Fibroblast of mammary gland (primary cell): ENCODE data around the gene IL1RL2.

ENCODE experiments used
- DNase-seq: peaks from one replicate; pipeline ENCODE4 v3.0.0-alpha.2; 2010; ENCODE audit warnings: low read depth
- H3K4me3 ChIP-seq: 2 replicates; pipeline ENCODE4 v1.5.1; 2011; ENCODE audit warnings: low read depth, mild to moderate bottlenecking, low read length, moderate library complexity; ENCODE audit not compliant: control insufficient read depth
- TF ChIP-seq, protein P1 (sequence below): conservative IDR thresholded peaks from 2 replicates; pipeline ENCODE4 v1.5.1; 2011; ENCODE audit warnings: low read depth, low read length, inconsistent platforms; ENCODE audit not compliant: control insufficient read depth, insufficient read depth

Gene IL1RL2

GRCh38 chr2:102261467-102262135 is 74.8 kb downstream of the IL1RL2 start:
- DNase-seq: no peak
- TF ChIP-seq, protein P1, sequence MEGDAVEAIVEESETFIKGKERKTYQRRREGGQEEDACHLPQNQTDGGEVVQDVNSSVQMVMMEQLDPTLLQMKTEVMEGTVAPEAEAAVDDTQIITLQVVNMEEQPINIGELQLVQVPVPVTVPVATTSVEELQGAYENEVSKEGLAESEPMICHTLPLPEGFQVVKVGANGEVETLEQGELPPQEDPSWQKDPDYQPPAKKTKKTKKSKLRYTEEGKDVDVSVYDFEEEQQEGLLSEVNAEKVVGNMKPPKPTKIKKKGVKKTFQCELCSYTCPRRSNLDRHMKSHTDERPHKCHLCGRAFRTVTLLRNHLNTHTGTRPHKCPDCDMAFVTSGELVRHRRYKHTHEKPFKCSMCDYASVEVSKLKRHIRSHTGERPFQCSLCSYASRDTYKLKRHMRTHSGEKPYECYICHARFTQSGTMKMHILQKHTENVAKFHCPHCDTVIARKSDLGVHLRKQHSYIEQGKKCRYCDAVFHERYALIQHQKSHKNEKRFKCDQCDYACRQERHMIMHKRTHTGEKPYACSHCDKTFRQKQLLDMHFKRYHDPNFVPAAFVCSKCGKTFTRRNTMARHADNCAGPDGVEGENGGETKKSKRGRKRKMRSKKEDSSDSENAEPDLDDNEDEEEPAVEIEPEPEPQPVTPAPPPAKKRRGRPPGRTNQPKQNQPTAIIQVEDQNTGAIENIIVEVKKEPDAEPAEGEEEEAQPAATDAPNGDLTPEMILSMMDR: no peak
- H3K4me3 ChIP-seq: no peak overlapping the region

GRCh38 chr2:102262216-102263129 is 75.7 kb downstream of the IL1RL2 start:
- TF ChIP-seq, protein P1: no peak
- DNase-seq: peak; percentile 74
- no peak overlapping the region for H3K4me3 ChIP-seq

DNA sequence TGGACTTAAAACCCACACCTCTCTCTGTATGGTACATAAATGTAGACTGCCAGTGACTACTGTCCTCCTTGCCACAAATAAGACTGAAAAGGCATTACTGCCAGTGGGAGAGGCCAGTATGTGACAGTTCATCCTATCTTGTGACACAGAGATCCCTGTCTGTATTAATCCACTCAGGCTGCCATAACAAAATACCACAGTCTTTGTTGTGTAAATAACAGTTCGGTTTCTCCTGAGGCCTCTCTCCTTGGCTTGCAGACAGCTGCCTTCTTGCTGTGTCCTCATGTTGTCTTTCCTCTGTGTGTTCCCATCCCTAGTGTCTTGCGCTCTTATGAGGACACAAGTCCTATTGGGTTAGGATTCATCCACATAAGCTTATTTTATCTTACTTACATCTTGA is 78.1 kb downstream of the IL1RL2 start:
- no peak overlapping the region for H3K4me3 ChIP-seq
- TF ChIP-seq, protein P1: no peak
- DNase-seq: no peak

- TF ChIP-seq, protein P1: no peak
- DNase-seq: peak; percentile 48
These were observed 79.4 kb downstream of the IL1RL2 start for GRCh38 chr2:102266204-102266603.

DNA sequence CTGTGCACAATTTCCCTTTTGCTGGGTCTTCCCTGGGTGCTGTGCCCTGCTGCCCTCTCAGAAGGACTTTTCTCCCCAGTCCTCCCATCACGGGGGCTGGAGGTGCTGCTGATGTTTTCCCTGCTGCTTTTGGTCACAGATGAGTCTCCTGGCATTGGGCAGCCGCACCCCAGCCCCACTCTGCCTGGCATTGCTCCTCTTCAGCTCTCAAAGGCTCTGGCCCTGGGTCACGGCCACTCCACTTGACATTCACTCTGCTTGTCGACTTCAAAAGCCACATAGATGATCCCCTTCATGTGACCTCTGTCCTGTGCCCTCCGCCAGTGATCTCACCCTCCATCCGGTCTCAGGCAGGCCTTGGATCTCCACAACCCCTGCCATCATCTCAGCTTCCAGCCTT is 81.0 kb downstream of the IL1RL2 start:
- H3K4me3 ChIP-seq: no peak overlapping the region
- TF ChIP-seq, protein P1: no peak
- no peak for DNase-seq

More at GRCh38 chr2:102266204-102266603, 79.4 kb downstream of the IL1RL2 start:
- no peak overlapping the region for H3K4me3 ChIP-seq

DNA sequence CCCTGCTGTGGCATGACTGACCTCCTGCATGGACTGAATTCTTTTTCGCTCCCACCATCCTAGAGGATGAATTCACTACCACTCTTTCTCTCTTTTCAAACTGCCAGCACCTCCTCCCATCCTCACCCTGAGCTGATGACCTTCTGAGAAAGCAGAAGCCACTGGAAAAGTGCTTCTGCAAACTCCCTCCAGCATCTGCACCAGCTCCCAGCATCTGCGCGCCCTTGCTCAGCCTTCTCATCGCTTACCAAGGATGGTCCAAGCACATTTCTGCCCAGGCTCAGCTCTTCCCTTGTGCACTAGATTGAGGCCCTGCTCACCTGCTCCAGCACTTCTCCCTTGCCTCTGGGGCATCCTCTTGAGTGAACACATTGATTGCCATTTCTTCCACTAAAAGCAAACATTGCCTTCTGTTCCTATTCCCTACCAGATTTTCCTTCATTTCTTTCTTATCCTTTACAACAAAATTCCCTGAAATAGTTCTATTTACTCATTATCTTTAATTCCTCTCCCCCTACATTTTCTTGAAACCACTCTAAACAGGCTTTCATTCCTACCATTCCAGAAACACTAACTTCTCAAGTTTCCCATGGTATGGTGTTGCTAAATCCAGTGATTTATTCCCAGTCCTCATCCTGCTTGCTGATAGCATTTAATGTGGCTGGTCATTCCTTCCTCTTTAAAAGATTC is 81.8 kb downstream of the IL1RL2 start:
- peak; percentile 77 for DNase-seq
- no peak overlapping the region for H3K4me3 ChIP-seq
- TF ChIP-seq, protein P1: no peak
